ENCODE data around the gene HOXD3.

Gene HOXD3

DNA sequence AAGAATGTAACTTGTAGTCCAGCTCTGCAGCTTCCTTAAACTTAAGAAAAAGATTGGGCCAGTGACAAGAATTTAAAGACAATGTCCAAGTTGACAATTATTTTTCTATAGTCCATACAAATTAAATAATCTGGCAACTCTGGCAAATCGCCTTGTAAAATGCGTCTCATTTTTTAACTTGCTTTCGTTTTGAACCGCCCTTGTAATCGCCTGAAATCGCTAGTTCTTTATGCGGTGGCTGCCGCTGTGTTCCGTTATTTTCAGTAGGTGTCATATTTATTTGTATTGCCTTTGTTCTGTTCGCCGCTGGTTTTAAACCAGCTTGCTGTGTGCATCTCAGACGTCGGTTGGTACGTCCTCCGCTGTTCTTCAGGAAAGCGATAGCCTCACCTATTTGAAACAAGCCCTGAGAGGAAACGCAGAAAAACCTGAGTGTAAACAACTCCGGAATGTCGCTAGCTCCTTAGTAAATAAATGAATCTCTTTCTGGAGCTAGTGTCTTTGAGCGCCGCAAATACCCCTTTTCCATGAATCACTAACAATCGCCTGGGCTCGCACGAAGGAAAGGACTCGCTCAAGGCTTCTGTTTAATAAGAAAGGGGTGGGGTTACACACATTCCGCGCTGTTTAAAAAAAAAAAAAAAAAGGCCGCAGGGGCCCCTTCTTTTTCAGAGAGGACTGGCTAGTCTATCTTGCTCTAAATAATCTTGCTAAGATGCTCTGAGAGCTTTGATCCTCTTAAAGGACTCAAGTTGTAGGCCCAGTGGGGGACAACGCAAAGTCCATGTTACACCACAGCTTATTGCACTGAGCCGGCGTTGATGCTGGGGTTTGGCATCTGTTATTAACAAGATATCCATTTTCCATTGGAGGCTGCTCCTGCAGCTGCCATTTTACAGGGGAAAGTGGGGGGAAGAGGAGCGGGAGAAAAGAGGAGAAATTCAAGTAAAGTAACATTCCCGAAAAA lies 24.6 kb upstream of the HOXD3 start:
- no peak overlapping the region for H3K4me3 ChIP-seq (ENCODE audit: low read length, poor library complexity, severe bottlenecking)
- no peaks in the 10 kb centered on the region for H3K79me2 ChIP-seq (ENCODE audit: insufficient read depth, low read length)
- H2AFZ ChIP-seq (ENCODE audit: low read length), result no peak overlapping the region
- TF ChIP-seq, protein P1, sequence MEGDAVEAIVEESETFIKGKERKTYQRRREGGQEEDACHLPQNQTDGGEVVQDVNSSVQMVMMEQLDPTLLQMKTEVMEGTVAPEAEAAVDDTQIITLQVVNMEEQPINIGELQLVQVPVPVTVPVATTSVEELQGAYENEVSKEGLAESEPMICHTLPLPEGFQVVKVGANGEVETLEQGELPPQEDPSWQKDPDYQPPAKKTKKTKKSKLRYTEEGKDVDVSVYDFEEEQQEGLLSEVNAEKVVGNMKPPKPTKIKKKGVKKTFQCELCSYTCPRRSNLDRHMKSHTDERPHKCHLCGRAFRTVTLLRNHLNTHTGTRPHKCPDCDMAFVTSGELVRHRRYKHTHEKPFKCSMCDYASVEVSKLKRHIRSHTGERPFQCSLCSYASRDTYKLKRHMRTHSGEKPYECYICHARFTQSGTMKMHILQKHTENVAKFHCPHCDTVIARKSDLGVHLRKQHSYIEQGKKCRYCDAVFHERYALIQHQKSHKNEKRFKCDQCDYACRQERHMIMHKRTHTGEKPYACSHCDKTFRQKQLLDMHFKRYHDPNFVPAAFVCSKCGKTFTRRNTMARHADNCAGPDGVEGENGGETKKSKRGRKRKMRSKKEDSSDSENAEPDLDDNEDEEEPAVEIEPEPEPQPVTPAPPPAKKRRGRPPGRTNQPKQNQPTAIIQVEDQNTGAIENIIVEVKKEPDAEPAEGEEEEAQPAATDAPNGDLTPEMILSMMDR (conservative IDR thresholded peaks at IDR 0.05; ENCODE audit: low read length), result no peak
- TF ChIP-seq EZH2phosphoT487 (IDR thresholded peaks at IDR 0.05; ENCODE audit: borderline replicate concordance), result no peak
- H3K4me1 ChIP-seq (ENCODE audit: insufficient read depth, low read length, poor library complexity, severe bottlenecking), result peaks cover 4% of the 10 kb centered on the region
- no peak overlapping the region for H3K9ac ChIP-seq (ENCODE audit: low read depth, low read length, poor library complexity, severe bottlenecking)
- H3K9me2 ChIP-seq (replicated peaks; ENCODE audit: low read depth, low read length), result no peaks in the 10 kb centered on the region
- H3K4me2 ChIP-seq (ENCODE audit: low read depth, low read length, poor library complexity, severe bottlenecking), result no peak overlapping the region
- no peaks in the 10 kb centered on the region for H3K9me3 ChIP-seq (ENCODE audit: insufficient read depth, low read depth, low read length)
- H3K36me3 ChIP-seq (ENCODE audit: insufficient read depth, low read length), result no peaks in the 10 kb centered on the region
- no peaks in the 10 kb centered on the region for H3F3A ChIP-seq (ENCODE audit: low read depth)
- H4K20me1 ChIP-seq (ENCODE audit: insufficient read depth, low read length, poor library complexity, severe bottlenecking), result no peaks in the 10 kb centered on the region
- H3K27me3 ChIP-seq (ENCODE audit: insufficient read depth, low read length, poor library complexity, severe bottlenecking), result no peaks in the 10 kb centered on the region

DNA sequence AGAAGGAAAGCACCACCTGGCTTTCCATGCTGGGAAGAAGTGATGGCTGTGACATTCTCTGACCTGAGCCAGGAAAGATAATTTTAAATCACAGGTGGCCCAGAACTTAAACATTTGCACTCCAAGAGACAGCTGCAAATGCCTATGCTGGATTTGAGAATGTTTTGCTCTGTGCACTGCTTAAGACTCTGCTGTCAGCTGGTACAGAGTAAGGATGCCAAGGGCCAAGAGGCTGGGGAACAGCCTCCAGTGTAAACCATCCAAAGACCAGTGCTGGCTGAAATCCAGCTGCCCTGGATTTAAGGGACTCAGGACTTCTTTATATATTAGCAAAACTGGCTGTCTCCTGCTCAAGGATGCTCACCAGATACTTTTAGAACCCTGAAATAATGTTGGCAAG lies 23.7 kb upstream of the HOXD3 start:
- TF ChIP-seq EZH2phosphoT487 (IDR thresholded peaks at IDR 0.05; ENCODE audit: borderline replicate concordance), result no peak
- TF ChIP-seq, protein P1 (conservative IDR thresholded peaks at IDR 0.05; ENCODE audit: low read length), result no peak
- Histone ChIP-seq H4K20me1 (ENCODE audit: insufficient read depth, low read length, poor library complexity, severe bottlenecking) (no peaks in the 10 kb centered on the region), H2AFZ (ENCODE audit: low read length) (no peak overlapping the region), H3K9me2 (replicated peaks; ENCODE audit: low read depth, low read length) (no peaks in the 10 kb centered on the region), H3K4me3 (ENCODE audit: low read length, poor library complexity, severe bottlenecking) (no peak overlapping the region), H3K9me3 (ENCODE audit: insufficient read depth, low read depth, low read length) (no peaks in the 10 kb centered on the region), H3K4me1 (ENCODE audit: insufficient read depth, low read length, poor library complexity, severe bottlenecking) (peaks cover 4% of the 10 kb centered on the region), H3F3A (ENCODE audit: low read depth) (no peaks in the 10 kb centered on the region), H3K4me2 (ENCODE audit: low read depth, low read length, poor library complexity, severe bottlenecking) (no peak overlapping the region), H3K9ac (ENCODE audit: low read depth, low read length, poor library complexity, severe bottlenecking) (no peak overlapping the region), H3K36me3 (ENCODE audit: insufficient read depth, low read length) (no peaks in the 10 kb centered on the region), H3K79me2 (ENCODE audit: insufficient read depth, low read length) (no peaks in the 10 kb centered on the region), H3K27me3 (ENCODE audit: insufficient read depth, low read length, poor library complexity, severe bottlenecking) (no peaks in the 10 kb centered on the region)

DNA sequence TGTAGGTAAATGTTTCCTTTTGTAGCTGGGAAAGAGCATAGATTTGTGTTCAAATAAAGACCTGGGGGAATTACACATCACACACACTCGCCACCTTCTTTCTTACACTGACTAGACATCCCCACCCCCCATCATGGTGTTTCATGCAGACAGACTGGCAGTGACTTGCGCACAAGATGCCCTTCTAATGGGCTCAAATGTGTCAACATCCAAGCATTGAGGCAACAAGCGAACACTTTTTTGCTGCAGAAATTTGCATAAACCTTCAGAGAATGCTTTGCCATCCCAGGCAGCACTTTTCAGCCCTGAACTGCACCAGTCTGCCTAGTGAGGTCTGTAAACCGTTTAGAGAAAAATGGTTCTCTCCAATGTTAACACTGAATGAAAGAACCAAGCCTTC lies 23.1 kb upstream of the HOXD3 start:
- Histone ChIP-seq H3K4me3 (ENCODE audit: low read length, poor library complexity, severe bottlenecking) (no peak overlapping the region), H3K9me3 (ENCODE audit: insufficient read depth, low read depth, low read length) (no peaks in the 10 kb centered on the region), H3K36me3 (ENCODE audit: insufficient read depth, low read length) (no peaks in the 10 kb centered on the region), H3K9ac (ENCODE audit: low read depth, low read length, poor library complexity, severe bottlenecking) (no peak overlapping the region), H3K4me1 (ENCODE audit: insufficient read depth, low read length, poor library complexity, severe bottlenecking) (peaks cover 4% of the 10 kb centered on the region), H3K9me2 (replicated peaks; ENCODE audit: low read depth, low read length) (no peaks in the 10 kb centered on the region), H3K27me3 (ENCODE audit: insufficient read depth, low read length, poor library complexity, severe bottlenecking) (no peaks in the 10 kb centered on the region), H3F3A (ENCODE audit: low read depth) (no peaks in the 10 kb centered on the region), H2AFZ (ENCODE audit: low read length) (no peak overlapping the region), H3K79me2 (ENCODE audit: insufficient read depth, low read length) (no peaks in the 10 kb centered on the region), H3K4me2 (ENCODE audit: low read depth, low read length, poor library complexity, severe bottlenecking) (no peak overlapping the region), H4K20me1 (ENCODE audit: insufficient read depth, low read length, poor library complexity, severe bottlenecking) (no peaks in the 10 kb centered on the region)
- TF ChIP-seq EZH2phosphoT487 (IDR thresholded peaks at IDR 0.05; ENCODE audit: borderline replicate concordance), result no peak
- TF ChIP-seq, protein P1 (conservative IDR thresholded peaks at IDR 0.05; ENCODE audit: low read length), result no peak
